SK-N-DZ (cell line): ENCODE results near the gene SLC6A3.
A peak's percentile ranks its signal among the peaks of the same experiment; 100 is the strongest.

Experiments
- DNase-seq: peaks from one replicate; pipeline ENCODE4 v3.0.0-alpha.2; 2015; ENCODE audit warnings: low spot score

SLC6A3 gene

GRCh38 chr5:1442222-1443145, 2.8 kb downstream of the SLC6A3 start:
- no peak for DNase-seq

DNA sequence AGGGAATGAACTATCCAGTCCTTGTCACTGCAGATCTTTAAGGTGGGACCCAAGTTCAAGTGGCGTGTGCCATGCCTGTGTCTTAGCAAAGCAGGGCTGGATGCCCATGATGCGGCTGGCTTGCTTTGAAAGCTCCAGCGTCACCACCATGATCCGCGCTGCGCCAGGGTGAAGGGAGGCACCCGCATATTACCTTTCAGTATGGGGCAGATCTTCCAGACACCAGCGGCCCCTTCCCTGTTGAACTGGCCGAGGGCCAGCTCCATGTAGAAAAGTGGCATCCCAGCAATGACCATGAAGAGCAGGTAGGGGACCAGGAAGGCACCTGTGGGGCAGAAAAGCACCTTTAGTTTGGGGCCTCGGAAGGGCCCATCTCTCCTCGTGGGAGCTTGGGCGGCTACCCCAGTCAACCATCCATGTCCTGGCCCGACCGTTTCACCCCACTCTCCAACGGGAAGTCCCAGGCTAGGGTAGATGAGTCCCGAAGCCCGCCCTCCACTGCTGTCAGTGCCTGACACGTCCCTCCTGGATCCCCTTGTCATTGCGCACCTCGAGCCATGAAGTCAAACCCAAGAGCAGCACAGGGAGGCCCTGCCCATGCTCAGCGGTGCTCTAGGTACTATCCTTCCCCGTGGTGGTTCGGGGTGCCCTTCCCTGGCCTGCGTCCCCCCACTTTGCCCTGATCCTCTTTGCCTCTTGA, 3.9 kb downstream of the SLC6A3 start:
- DNase-seq: no peak

DNA sequence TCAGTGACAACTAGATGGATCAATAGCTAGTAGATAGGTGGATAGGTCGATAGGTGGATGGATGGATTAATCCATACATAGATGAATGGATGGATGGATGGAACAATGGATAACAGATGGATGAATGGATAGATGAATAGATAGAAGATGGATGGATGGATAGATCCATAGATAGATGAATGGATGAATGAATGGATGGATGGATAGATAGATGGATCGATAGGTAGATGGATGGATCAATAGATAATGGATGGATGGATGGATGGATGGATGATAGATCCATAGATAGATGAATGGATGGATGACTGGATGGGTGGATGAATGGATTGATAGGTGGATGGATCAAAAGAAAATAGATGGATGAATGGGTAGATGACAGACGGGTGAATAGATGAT, 5.1 kb downstream of the SLC6A3 start:
- DNase-seq: no peak

GRCh38 chr5:1439388-1440097, 5.7 kb downstream of the SLC6A3 start:
- no peak for DNase-seq

DNA sequence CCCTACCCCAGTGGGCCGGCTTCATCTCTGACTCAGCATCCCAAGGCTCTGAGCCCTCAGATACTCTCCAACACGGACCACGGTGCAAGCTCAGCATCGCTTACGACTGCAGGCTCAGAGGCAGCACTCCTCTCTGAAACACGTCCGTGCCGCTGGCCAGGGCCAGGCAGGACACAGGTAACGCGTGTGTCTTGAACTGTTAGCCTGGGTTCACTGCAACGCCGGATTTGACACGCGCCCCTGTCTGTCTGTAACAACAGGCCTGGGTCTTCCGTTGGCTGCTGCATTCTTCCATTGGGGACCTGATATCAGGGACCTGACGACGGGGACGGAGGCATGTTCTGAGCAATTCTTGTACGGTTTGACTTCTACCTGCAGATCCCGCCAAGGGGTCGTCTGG, 6.4 kb downstream of the SLC6A3 start:
- DNase-seq: no peak

DNA sequence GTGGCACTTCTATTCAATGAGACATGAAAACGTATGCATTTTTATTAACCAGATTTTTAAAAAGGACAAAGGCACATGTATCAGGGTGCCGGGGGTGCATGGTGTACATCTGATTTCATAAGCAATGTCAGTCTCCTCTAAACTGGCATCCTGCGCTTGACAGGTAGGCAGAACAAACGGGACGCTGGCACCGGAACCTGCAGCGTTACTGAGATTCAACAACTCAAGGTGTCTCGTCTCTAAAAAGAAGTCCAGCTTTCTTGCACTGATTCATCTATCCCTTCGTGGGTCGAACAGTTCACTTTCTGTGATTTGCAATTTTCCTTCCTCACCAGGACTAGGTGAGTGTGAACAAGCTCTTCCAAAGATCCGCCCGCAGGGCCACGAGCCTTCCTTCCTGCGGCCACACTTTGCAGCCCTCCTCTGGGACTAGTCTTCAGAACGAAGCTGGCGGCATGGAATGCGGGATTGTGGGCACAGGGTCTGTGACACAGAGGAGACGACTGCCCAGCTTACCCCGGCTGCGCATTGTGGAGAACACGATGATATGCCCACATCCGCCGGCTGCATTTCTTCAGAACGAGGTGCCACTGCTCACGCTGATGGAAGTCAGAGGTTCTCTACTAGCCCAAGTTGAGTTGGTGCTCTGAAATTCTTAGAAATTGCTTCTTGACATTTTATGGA, 7.2 kb downstream of the SLC6A3 start:
- DNase-seq: no peak

- peak; percentile 35 for DNase-seq
These were observed 7.9 kb downstream of the SLC6A3 start for GRCh38 chr5:1437226-1437829.

GRCh38 chr5:1436681-1437080, 8.6 kb downstream of the SLC6A3 start:
- DNase-seq: no peak

GRCh38 chr5:1436036-1436435, 9.2 kb downstream of the SLC6A3 start:
- no peak for DNase-seq

GRCh38 chr5:1435369-1435768, 9.9 kb downstream of the SLC6A3 start:
- no peak for DNase-seq

DNA sequence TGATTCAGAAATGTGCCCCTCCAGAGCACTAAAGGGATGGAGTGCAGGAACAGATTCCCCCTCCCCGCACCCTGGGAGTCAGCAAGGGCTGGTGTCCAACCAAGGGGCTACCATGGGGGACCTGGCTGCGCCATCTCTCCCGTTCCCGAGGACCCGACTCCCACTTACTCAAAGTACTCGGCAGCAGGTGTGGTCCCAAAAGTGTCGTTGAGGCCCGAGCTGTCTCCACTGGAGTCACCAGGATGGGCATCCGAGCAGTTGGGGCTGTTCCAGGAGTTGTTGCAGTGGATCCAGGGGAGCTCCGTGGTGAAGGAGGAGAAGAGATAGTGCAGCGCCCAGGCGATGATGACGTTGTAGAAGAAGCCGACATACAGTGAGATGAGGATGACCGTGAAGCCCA, 12.9 kb downstream of the SLC6A3 start:
- no peak for DNase-seq

- DNase-seq: no peak
These were observed 13.3 kb downstream of the SLC6A3 start for GRCh38 chr5:1431896-1432295.

- no peak for DNase-seq
These were observed 14.0 kb downstream of the SLC6A3 start for GRCh38 chr5:1431021-1431811.

- no peak for DNase-seq
These were observed 15.0 kb downstream of the SLC6A3 start for GRCh38 chr5:1430121-1430795.

GRCh38 chr5:1429496-1429895, 15.7 kb downstream of the SLC6A3 start:
- no peak for DNase-seq

- no peak for DNase-seq
These were observed 16.2 kb downstream of the SLC6A3 start for GRCh38 chr5:1429066-1429465.

GRCh38 chr5:1428107-1428506, 17.1 kb downstream of the SLC6A3 start:
- no peak for DNase-seq

DNA sequence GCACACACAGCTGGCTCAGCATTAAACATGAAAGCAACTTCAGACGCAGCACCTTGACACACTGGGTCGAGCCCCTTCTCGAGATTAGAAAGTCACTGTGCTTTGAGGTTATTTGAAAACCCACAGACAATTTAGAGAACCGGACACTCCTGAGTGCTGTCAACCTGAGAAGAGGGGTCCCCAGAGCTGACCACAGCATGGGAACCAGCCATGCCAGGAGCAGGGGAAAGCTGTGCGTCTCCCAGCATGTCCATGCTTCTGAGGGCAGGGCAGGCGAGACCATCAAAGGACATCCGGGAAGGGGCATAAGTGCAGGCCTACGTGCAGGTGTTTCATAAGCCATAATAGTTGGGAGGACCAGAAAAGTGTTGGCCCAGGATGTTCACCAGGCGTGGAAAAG, 20.5 kb downstream of the SLC6A3 start:
- no peak for DNase-seq

- no peak for DNase-seq
These were observed 21.2 kb downstream of the SLC6A3 start for GRCh38 chr5:1423901-1424603.
